ENCODE data around the gene STRN4.
A peak's percentile ranks its signal among the peaks of the same experiment; 100 is the strongest.
"Not testable (repeated sequence)": the region's sequence is repeated elsewhere in the genome, so short reads cannot be mapped to it uniquely, and the experiment has no call there.

STRN4 gene

DNA sequence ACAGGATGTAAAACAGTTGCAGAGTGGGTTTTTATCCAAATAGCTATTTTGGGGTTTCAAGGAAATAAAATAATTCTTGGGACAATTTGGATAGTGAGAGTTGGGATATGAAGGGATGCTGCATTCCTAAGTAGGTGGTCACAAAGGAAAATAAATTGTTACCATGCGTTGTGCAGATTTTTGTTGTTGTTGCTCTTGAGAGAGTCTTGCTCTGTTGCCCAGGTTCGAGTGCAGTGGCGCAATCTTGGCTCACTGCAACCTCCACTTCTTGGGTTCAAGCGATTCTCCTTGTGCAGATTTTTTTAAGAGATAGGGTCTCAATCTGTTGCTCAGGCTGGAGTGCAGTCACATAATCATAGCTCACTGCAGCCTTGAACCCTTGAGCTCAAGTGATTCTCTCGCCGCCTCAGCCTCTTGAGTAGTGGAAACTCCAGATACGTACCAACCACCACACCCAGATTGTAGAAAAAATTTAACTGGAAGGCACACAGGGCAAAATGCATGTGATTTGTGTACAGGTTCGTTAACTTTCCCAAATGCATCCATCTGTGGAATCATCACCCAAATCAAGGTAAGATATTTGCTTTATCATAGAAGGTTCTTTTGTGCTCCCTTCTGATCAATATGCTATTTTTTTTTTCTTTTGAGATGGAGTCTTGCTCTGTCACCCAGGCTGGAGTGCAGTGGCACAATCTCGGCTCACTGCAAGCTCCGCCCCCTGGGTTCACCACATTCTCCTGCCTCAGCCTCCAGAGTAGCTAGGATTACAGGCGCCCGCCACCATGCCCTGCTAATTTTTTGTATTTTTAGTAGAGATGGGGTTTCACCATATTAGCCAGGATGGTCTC lies 26.1 kb upstream of the STRN4 start:
- TF ChIP-seq, protein P1, sequence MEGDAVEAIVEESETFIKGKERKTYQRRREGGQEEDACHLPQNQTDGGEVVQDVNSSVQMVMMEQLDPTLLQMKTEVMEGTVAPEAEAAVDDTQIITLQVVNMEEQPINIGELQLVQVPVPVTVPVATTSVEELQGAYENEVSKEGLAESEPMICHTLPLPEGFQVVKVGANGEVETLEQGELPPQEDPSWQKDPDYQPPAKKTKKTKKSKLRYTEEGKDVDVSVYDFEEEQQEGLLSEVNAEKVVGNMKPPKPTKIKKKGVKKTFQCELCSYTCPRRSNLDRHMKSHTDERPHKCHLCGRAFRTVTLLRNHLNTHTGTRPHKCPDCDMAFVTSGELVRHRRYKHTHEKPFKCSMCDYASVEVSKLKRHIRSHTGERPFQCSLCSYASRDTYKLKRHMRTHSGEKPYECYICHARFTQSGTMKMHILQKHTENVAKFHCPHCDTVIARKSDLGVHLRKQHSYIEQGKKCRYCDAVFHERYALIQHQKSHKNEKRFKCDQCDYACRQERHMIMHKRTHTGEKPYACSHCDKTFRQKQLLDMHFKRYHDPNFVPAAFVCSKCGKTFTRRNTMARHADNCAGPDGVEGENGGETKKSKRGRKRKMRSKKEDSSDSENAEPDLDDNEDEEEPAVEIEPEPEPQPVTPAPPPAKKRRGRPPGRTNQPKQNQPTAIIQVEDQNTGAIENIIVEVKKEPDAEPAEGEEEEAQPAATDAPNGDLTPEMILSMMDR (conservative IDR thresholded peaks at IDR 0.05; ENCODE audit: low read depth, low read length), result no peak

DNA sequence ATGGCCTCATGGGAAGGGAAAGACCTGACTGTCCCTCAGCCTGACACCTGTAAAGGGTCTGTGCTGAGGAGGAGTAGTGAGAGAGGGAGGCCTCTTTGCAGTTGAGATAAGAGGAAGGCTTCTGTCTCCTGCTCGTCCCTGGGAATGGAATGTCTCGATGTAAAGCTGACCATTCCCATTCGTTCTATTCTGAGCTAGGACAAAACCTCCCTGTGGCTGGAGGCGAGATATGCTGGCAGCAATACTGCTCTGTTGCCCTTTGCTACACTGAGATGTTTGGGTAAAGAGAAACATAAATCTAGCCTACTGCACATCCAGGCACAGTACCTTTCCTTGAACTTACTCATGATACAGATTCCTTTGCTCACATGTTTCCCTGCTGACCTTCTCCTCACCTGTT lies 22.5 kb upstream of the STRN4 start:
- not testable (repeated sequence) for H3K4me3 ChIP-seq (ENCODE audit: low read length); DNase-seq (ENCODE audit: low read depth)

More for the DNA sequence above, 26.1 kb upstream of the STRN4 start:
- no peak overlapping the region for H3K4me3 ChIP-seq (ENCODE audit: low read length)
- DNase-seq (ENCODE audit: low read depth), result no peak

- TF ChIP-seq, protein P1 (conservative IDR thresholded peaks at IDR 0.05; ENCODE audit: low read depth, low read length), result peak; percentile 84
- DNase-seq (ENCODE audit: low read depth), result no peak
These were observed 20.5 kb upstream of the STRN4 start for GRCh38 chr19:46766569-46767317.

DNA sequence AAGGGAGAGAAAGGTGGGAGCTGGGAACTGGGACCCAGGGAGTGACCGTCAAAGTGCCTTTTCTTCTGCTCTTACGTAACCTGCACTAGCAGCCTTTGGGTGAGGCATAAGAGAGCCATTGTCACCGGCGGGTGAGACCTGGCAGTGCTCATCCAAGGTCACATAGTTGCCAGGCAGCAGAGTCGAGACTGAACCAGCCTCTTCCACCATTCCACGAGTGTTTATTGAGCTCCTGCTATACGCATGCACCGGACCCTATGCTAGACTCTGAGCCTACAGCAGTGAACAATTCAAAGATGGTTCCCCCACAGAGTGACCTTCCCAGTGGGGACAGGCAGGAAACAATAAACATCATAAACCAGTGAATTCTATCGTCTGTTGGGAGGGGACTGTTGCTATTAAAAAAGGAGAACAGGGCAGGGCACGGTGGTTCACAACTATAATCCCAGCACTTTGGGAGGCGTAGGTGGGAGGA lies 18.6 kb upstream of the STRN4 start:
- no peak overlapping the region for H3K4me3 ChIP-seq (ENCODE audit: low read length)
- DNase-seq (ENCODE audit: low read depth), result no peak
- TF ChIP-seq, protein P1 (conservative IDR thresholded peaks at IDR 0.05; ENCODE audit: low read depth, low read length), result no peak

More at GRCh38 chr19:46766569-46767317, 20.5 kb upstream of the STRN4 start:
- H3K4me3 ChIP-seq (ENCODE audit: low read length), result no peak overlapping the region

GRCh38 chr19:46762245-46762890 lies 16.1 kb upstream of the STRN4 start:
- no peak overlapping the region for H3K4me3 ChIP-seq (ENCODE audit: low read length)
- TF ChIP-seq, protein P1 (conservative IDR thresholded peaks at IDR 0.05; ENCODE audit: low read depth, low read length), result no peak
- DNase-seq (ENCODE audit: low read depth), result no peak

- DNase-seq (ENCODE audit: low read depth), result no peak
- no peak overlapping the region for H3K4me3 ChIP-seq (ENCODE audit: low read length)
- TF ChIP-seq, protein P1 (conservative IDR thresholded peaks at IDR 0.05; ENCODE audit: low read depth, low read length), result no peak
These were observed 15.2 kb upstream of the STRN4 start for GRCh38 chr19:46761418-46761831.

- H3K4me3 ChIP-seq (ENCODE audit: low read length); DNase-seq (ENCODE audit: low read depth): not testable (repeated sequence)
These were observed 14.6 kb upstream of the STRN4 start for GRCh38 chr19:46760897-46761296.
